IPS DF 4.7 (cell line): ENCODE data around the gene P2RX6.
"Not testable (repeated sequence)": the region's sequence is repeated elsewhere in the genome, so short reads cannot be mapped to it uniquely, and the experiment has no call there.

Source experiments
- DNase-seq: peaks from one replicate; pipeline ENCODE4 v3.0.0-alpha.2; 2013; ENCODE audit warnings: low spot score; ENCODE audit errors: extremely low read depth

P2RX6 gene

DNA sequence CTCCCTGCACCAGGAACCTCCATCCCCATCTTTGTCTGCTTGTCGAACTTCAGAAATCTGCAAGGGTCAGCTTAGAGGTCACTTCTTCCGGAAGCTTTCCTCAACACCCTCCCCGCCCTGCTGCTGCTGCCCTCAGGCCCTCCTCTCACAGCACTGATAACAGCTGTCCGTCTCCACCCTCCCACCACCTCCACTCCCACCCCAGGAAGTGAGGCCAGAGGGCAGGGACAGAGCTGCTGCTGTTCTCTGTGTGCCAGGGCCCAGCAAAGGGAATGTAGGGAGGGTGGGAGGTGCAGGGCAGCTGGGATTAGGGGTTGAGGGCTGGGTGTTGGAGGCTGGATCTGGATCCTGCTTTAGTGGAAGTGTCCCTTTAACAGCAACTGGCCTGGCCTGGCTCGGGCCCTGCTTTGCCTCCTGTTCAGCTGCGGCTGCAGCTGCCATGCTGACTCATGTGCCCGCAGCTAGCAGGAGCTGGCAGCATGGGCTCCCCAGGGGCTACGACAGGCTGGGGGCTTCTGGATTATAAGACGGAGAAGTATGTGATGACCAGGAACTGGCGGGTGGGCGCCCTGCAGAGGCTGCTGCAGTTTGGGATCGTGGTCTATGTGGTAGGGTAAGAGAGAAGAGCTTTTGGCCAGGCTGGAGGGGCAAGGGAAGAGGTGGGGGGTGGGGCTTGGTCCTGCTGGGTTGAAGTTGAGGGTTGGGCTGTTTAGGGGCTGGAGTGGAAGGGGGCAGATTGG lies at the start of gene P2RX6:
Gene P2RX6 (plus strand): TSS at position 440 of the 740 bp plus-strand sequence. CDS start 10 bp downstream, at position 450.
- DNase-seq: no peak

DNA sequence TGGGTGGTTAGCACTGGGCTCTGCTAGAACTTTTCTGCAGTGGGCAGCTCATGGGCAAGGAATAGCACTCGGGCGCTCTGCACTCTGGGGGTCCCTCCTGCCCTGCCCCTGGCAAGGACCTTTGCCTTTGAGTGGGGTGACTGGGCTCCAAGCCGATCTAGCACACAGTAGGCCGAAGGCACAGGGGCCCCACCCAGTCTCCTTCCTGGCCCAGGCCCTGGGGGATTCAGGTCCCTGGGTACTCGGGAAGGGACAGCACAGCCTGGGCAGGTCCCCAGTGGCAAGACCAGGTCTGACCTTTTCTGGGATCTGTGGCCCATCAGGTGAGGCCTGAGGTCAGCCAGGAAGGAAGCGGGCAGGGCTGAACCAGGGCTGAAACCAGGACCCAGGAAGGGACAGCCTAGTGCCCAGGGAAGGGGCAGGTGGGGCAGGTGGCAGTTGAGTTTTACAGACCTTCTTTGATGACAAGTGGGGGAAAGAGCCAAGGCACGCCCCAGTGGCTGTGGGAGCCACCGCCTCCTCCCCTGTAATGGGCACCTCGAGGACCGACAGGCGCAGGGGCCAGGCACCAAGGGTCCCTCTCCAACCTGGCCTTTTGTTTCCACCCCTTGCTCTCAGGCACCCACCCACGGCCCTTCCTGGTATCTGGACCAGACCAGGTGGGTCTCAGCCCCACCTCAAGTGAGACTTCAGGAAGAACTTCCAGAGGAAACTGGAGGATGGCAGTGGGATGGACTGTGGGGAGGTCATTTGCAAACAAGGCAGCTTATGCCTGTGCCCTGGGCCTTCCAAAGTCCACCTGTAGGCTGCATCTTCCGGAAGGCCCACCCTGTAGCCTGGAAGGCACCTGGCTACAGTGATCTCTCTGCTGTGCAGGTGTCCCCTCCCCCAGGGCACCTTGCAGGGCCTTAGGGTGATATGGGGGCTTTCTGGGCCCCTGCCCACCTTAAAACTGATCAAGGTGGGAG lies 48.8 kb upstream of the P2RX6 start:
- no peak for DNase-seq

DNA sequence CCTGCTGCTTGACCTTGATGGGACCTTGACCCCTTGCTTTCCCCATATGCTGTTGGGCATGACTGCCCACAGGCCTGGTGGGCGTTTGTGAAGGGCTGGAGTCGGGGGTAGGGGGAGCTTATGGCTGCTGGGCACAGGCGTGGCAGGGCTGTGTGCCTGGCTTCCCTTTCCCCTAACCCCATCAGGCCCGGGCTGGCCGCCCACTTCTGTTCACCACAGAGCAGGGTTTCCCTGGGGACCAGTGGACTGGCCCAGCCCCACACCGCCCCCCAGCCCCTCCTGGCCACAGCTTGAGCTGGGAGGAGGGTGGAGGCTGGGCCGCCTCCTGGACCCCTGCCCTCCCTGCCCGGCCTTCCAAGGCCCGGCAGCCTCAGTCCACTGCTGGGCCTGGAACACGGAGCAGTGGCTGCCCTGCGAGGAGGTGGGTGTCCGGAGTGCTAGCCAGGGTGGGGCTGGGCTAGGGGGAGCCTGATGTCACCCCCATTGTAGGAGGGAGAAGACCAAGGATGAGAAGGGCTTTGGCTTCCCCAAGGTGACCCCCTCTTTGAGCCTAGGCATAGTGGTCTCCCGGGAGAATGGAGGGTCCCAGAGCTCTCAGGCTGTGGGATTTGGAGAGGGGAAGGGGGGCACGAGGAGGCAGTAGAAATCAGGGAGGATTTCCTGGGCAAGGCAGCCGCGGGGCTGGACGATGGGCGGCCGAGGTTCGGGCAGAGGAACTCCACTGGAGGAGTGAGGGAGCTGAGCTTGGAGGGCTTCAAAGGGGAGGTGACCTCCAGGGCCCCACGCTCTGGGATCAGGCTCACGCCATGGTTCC lies 47.9 kb upstream of the P2RX6 start, which contains the start of gene AIFM3:
Gene AIFM3 (plus strand): TSS at position 373 of the 814 bp plus-strand sequence. CDS start 690 bp downstream, outside the sequence.
- no peak for DNase-seq

DNA sequence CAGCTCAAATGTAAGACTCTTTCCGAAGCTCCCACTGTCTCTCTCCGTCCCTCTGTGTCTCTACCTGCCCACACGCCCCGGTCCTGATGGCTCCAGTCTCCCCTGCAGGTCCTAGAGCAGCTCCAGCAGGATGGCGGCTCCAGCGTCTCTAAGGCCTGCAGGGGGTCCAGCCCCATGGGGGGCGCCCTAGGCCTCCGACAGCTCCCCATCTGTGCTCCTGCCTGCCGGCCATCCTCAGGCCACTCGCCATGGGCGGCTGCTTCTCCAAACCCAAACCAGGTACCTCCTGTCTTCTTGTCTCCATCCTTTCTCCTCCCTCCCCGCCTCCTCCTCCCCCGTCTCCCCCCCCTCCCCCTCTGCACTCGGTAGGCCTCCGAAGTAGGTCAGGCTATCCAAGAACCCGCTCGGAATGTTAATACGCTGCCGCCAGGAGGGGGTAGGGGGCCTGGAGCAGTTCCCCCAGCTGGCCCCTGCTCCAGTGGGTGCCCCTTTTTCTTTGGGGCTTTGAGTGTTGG lies 47.2 kb upstream of the P2RX6 start:
- no peak for DNase-seq

DNA sequence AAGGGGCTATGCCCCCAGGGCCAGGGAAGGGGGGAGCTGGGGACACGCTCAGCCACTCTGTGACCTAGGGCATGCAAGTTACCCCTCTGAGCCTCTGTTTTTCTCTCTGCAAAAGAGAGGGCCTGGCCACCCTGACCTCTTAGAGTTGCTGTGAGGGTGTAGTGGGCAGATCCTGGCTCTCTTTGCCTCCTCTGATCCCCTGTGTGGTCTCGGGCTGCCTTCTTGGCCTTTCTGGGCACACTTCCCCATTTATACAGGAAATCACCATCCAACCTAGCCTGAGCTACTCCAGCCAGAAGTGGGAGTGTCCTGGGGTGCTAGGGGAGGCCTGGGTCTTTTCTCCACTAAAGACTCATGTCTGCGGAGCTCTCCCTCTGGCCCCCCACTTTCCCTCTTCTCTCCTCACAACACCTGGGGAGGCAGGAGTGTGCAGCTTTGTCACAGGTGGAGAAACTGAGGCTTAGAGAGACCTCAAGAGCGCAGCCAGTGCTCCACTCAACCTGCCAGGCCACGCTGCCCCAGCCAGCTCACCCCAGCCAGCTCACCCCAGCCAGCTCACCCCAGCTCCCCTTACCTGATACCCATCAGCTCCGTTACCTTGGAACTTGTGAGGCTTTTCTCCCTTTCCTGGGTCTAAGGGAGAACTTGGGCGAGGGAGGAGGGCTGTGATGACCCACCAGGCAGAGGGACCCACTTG lies 46.5 kb upstream of the P2RX6 start:
- no peak for DNase-seq

DNA sequence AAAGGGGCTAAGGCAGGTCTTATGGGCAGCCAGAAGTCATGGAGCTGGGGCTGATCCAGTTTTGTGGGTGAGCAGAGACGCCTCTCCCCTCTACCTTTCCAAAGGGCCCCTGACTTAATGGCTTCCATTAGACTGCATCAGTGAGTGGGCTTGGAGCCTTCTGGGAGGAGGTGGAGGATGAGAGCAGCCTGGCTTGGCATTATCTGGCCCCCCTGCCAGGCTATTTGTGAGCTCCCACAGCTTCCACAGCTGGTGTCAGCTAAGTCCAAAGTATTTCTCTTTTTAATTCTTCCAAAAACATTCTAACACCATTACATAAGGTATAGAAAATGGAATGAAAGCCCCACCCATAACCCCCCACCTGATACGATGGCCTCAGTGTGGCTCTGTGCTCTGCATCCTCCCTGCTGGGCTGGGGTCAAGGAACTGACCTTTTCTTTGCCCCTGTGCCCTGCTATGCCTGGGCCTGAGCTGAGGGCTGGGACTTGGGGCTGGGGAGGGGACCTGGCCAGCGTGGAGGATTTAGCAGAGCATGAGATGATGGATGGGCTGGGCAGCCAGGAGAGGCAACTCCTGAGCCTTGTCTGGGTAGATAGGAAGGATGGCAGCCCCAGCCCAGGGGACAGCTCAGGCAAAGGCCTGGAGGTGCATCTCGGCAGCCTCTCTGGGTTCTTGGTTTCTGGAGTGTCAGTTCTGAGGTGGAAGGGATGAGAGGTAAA lies 43.9 kb upstream of the P2RX6 start:
- no peak for DNase-seq

DNA sequence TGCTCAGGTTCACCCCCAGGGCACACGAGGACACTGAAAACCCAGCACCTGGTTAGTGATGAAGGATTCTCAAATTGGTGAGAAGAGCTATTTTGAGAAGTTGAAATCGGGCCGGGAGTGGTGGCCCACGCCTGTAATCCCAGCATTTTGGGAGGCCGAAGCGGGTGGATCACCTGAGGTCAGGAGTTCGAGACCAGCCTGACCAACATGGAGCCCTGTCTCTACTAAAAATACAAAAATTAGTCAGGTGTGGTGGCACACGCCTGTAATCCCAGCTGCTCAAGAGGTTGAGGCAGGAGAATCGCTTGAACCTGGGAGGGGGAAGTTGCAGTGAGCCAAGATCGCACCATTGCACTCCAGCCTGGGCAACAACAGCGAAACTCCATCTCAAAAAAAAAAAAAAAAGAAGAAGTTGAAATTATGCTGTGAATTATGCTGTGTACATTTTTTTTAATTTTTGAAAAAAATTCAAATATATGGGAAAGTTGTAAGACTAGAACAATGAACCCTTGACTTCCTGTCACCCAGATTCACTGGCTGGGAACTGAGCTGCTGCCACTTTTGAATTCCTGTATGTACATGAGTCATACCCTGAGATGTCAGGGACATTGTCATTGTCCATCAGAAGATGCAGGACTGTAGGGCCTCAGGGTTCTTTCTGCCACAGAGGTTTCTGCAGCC lies 42.8 kb upstream of the P2RX6 start:
- not testable (repeated sequence) for DNase-seq

DNA sequence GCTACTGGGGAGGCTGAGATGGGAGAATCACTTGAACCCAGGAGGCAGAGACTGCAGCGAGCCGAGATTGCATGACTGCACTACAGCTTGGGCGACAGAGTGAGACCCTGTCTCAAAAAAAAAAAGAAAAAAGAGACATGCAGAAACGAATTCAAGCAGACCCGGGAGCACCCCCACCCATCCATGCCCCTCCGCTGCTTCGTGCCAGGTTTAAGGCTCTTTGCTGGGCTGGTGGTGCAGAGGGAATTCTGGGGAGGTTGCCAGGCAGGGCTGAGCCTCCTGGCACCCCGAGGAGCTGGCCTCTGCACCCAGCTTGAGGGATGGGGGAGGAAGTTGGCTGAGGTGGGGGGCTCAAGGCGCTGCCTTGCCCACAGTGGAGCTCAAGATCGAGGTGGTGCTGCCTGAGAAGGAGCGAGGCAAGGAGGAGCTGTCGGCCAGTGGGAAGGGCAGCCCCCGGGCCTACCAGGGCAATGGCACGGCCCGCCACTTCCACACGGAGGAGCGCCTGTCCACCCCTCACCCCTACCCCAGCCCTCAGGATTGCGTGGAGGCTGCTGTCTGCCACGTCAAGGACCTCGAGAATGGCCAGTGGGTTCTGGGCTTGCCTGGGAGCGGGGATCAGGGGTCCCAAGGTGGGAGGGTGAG lies 41.9 kb upstream of the P2RX6 start:
- DNase-seq: no peak

DNA sequence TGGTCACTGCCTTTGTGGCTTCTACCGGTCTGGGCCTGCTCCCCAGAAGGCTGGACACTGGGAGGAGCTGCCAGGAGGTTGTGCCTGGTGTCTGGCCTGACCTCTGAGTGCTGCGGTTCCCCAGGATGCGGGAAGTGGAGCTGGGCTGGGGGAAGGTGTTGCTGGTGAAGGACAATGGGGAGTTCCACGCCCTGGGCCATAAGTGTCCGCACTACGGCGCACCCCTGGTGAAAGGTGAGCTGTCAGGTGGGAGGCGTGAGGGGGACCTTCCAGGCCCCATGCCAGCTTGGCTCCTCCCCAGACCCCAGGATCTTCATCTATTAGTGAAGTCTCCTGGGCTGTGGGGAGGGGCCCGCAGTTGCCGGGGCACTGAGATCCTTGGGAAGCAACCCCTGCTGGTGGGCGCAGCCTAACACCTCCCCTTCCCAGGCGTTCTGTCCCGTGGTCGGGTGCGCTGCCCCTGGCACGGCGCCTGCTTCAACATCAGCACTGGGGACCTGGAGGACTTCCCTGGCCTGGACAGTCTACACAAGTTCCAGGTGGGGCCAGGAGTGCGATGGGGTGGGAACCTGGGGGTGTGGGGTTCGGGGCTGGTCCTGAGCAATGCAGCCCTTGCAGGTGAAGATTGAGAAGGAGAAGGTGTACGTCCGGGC lies 41.2 kb upstream of the P2RX6 start:
- DNase-seq: no peak

DNA sequence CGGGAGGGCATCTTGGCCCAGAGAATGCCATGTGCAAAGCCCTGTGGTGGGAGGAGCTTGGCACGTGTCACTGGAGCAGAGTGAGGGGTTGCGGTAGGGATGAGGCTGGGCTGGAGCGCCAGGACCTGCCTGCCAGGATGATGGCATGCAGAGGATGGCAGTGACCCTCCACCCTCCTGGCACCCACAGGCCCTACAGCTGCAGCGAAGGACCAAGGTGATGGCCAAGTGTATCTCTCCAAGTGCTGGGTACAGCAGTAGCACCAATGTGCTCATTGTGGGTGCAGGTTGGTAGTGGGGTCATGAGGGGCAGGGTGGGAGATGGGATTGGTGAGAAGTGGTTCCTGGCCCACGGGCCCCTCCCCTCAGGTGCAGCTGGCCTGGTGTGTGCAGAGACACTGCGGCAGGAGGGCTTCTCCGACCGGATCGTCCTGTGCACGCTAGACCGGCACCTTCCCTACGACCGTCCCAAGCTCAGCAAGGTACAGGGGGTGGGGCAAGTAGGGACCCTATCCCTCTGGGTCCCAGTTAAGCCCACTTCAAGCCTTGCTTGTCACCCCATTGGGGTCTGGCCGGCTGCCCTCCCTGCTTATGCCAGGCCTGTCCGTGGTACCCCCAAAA lies 40.5 kb upstream of the P2RX6 start:
- DNase-seq: no peak

DNA sequence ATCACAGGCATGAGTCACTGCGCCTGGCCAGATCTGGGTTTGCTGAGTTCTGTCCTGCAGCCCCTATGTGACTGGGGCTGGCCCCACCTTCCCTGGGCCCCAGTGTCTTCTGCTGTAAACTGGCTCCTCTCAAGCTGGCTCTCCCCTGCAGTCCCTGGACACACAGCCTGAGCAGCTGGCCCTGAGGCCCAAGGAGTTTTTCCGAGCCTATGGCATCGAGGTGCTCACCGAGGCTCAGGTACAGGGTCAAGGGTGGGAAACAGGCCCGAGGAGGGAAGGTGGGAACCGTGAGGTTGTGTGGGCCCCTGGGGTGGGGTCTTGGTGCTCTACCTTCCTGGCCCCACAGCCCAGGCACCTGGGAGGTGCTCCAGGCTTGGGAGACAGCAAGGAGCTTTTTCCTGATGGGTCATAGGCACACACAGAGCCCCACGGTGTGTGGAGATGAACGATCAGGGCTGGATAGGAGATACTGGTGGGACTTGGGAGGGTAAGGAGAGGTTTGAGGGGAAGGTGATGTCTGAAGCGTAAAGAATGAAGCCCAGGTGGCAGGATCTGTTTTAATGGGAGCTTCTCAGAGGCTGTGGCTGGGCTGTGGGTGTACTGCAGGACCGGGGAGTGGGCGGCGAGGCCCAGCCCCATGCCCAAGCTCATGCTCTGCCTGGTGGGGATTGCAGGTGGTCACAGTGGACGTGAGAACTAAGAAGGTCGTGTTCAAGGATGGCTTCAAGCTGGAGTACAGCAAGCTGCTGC lies 39.2 kb upstream of the P2RX6 start:
- DNase-seq: no peak

DNA sequence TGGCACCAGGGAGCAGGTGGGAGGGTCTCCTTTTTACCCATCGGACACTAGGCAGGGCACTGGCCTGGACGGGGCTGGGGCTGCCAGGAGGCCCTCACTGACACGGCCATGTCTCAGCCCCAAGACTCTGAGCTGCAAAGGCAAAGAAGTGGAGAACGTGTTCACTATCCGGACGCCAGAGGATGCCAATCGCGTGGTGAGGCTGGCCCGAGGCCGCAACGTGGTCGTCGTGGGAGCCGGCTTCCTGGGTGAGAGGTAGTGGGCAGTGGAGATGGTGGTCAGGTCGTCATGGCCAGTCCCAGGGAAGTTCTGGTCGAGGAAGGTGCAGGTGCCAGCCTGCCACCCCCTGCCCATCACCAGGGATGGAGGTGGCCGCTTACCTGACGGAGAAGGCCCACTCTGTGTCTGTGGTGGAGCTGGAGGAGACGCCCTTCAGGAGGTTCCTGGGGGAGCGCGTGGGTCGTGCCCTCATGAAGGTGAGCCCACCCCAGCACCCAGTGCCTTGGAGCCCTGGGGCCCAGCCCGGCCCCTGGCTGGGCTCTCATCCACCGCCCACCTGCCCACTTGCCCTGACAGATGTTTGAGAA lies 38.6 kb upstream of the P2RX6 start:
- no peak for DNase-seq

DNA sequence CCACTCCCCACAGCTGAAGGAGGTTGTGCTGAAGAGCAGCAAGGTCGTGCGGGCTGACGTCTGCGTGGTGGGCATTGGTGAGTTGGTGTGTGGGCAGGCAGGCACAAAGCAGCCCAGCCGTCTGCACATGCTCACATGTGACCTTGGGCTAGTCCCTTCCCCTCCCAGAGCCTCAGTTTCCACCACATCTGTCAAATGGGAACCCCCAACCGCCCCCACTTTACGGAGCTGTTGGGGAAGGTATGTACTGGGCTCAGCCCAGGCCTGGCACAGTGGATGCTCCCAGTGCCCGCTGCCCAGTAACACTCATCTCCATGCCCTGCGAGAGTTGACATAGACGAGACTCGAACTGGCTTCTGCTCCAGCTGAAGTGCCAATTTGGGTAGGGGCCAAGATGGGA lies 37.9 kb upstream of the P2RX6 start:
- DNase-seq: no peak

DNA sequence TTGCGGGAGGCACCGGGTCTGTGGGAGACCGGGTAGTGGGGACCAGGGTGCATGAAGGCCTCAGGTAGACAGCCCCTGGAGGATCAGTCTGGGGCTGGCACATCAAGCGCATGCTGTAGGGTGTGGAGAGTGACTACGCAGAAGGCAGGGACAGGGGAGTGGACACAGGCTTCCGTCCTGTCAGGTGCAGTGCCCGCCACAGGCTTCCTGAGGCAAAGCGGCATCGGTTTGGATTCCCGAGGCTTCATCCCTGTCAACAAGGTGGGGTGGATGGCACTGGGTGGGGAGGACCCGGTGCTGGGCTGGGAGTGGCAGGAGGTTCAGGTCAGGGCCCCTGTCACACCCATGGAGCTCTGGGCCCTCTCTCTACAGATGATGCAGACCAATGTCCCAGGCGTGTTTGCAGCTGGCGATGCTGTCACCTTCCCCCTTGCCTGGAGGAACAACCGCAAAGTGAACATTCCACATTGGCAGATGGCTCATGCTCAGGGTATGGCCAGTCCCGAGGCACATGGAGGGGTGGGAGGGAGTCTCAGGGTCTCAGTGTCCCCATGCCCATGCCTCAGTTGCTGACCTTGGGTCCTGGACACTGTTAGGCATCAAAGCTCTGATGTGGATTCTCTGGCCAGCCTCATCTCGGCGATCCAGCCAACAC lies 37.3 kb upstream of the P2RX6 start:
- no peak for DNase-seq

DNA sequence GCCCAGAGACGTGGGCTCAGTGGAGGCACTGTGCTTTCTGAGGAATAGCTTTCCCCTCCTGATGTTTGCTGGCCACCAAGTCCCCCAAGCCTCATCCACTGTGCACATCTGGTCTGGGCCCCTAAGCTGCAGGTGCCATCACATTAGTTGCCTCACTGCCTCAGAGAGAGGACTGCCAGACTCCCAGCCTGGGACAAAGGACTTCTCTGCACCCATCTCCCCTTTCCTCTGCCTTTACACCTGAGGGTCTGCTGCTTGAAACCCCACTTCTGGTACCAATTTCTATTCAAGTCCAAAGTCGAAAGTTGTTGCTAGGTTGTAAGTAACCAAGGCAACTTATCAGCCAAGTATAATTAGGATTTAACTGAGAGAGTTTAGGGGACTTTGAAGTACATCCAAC lies 36.5 kb upstream of the P2RX6 start:
- no peak for DNase-seq

DNA sequence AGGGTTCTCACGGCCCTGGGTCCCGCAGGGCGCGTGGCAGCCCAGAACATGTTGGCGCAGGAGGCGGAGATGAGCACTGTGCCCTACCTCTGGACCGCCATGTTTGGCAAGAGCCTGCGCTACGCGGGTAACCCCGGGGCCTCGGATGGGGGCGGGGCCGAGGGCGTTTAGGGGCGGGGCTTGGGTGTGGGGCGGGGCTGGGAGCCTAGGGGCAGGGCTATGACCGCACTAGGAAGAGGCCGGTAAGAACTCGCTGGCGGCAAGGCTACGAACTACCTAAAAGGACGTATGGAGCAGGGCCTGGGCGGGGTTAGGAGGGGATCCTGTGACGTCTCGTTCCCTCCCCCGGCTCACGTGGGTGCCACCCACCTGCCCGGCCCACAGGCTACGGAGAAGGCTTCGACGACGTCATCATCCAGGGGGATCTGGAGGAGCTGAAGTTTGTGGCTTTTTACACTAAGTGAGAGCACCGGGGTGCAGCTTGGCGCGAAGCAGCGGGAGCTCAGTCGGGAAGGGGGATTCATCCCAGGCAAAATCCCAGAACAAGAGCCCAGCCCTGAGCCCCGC lies 35.6 kb upstream of the P2RX6 start:
- DNase-seq: no peak
